Activated CD4-positive, alpha-beta T cell treated with anti-CD3 and anti-CD28 coated beads, Interleukin-2, amount 50 U/mL, for 4 hours (primary cell): ENCODE data around the gene DUSP16.
"Not testable (repeated sequence)": the region's sequence is repeated elsewhere in the genome, so short reads cannot be mapped to it uniquely, and the experiment has no call there.

Experiments
- DNase-seq, 2 experiments: peaks; one replicate each; pipeline ENCODE4 v3.0.0-alpha.2; 2020

Gene DUSP16

DNA sequence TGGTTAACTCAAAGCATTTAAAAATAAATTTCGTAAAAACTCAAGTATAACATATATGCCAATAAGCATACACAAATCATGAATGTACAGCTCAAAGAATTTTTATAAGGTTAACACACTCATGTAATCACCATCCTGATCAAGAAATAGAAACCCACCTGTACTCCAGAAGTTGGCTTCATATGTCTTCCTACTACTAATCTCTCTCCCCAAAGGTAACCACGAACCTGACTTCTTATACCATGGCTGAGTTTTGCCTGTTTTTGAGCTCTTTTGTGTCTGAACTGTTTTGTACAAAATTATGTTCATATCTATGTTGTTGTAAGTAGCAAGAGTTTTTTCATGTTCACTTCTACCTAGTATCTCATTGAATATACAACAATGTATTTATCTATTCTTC is 18.7 kb downstream of the DUSP16 start:
- no peak for DNase-seq

DNA sequence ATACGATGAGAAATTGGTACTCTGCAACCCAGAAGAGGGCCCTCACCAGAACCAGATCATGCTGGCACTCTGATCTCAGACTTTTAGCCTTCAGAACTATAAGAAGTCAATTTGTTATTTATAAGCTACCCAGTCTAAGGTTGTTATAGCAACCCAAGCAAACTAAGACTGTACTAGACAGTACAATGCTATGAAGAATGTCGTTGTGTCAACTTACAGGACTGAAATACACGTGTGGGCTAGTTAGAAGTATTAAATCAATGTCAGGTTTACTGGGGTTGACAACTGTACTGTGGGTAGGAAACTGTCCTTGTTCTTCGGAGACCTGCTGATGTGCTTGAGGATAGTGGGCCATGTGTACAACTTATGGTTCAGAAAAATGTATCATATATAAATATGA is 19.7 kb downstream of the DUSP16 start:
- no peak for DNase-seq

DNA sequence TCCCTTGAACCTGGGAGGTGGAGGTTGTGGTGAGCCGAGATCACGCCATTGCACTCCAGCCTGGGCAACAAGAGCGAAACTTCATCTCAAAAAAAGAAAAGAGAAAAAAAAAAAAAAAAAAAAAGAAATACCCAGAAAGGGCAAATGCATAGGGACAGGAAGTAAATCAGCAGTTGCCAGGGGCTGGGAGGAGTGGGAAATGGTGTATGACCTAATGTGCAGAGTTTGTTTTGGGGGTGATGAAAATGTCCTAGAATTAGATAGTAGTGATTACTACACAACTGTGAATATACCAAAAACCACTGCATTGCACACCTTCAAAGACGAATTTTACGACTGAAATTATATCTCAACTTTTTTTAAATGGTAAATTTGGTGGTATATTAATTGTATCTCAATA is 20.4 kb downstream of the DUSP16 start:
- no peak for DNase-seq

DNA sequence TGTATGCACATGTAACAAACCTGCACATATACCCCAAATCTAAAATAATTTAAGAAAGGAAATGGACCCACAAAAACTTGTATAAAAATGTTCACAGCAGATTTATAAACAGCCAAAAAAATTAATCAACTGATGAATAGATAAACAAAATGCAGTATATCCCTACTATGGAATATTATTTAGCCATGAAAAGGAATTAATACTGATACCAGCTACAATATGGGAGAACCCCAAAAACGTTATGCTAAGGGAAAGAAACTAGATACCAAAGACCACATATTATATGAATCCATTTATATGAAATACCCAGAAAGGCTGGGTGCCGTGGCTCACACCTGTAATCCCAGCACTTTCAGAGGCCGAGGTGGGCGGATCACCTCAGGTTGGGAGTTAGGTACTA is 20.9 kb downstream of the DUSP16 start:
- DNase-seq, result no peak

DNA sequence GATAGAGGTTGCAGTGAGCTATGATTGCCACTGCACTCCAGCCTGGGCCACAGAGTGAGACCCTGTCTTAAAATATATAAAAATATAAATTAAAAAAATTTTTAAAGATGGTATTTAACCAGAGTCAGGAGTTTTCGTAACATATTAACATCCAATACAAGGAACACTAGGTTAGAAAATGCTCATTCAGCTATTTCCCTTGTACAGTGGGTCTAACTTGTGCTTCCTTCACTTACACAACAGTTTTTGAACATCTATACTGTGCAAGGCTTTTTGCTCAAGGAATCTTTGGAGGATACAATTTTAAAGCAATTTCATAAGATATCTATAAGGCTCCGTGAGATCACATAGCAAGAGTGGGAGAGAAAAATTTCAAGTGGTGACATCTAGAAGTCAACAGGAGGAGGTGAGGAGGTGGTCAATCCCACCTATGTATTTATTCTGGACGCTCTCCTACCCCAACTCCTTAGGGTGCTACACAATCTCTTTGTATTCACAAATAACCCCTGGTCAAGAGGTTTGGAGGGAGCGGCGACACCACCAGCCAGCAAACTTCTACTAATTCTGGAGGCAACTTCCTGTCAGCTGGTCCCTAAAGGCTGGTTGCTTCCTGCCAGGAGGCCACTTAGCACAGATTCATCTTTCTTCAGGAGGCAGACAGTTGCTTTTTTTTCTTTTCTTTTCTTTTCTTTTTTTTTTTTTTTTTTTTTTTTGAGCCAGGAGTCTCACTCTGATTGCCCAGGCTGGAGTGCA is 22.2 kb downstream of the DUSP16 start:
- DNase-seq, result no peak

DNA sequence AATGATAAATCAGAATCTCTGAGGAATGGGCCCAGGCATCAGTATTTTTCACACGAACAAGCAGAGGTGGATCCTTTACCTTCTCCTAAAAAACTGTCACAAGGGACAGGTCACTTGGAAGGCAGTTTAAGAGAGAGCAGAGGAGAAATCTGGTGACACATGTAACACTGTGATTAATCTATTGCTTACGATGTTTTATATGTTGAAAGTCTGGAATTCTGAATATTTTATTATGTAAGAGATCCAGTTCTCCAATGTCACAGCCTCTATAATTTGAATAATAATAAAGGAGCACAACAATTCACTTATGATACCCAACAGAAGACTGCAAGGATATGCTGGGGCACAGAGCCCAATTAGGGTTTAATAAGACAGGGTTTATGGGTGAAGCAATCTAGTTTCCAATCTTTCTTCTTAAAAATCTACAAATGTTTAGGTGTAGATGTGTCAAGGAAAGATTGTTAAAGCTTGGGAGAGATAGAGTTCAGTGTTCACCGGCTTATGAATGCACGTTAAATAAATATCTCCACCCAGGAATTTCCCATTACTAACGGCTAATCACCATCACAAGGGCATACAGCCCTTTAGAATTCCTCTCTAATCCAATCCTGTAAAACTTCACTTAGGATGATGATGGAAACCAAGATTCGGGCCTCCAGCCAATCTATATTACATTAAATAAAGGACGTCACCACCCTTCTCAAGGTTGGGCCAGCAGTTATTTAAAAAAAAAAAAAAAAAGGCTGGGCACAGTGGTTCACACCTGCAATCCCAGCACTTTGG is 23.4 kb downstream of the DUSP16 start:
- DNase-seq, result no peak

DNA sequence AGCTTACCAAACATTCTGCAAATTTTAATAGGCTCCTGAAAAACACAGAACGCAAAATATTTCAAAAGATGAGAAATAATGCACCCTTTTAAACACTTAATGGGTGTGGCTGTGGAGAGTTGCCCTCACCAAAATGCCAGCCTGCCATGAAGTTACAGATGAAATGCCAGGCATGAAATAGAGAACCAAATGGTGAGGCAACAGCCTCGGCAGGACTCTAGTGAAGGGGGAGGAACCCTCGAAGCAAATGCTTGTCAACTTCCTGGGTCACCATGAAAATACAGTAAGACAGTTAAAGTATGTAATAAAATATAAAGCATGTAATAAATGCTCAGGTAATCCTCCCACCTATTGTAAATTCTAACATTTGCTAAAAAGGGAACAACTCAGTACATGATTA is 24.1 kb downstream of the DUSP16 start:
- DNase-seq, result no peak

DNA sequence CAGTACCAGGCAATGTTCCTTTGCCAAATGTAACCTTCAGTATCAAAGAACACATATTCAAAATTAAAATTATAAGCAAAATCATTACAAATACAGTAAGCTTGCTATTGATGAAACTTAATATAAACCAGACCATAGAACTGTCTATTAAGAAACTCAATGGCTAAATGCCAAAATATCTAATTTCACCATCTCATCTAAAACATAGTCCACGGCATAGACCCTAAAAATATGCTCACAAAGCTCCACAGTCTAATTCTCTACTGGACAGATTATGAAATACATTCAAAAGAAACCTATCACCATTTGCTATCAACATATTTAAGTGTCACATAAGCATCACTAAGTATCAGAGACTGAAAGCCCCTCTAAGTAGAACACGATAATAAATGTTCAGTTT is 25.2 kb downstream of the DUSP16 start:
- DNase-seq, result no peak

DNA sequence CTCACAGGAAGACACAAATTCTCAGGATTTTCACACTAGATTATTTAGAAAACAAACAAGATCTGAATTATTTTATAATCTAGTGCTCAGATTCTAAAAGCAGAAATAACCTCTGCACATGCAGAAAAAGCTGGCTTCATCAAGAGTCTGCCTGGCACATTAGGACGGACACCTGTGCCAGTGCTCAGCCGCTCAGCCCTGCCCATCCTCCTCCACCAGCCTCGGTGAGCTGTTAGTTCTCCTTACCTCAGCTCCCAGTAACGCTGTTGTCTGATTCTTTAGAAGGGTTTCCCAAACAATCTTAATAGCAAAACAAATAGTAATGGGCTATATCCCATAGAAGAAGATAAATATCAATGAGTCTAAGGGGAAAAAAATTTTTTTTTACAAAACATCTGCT is 27.7 kb downstream of the DUSP16 start:
- no peak for DNase-seq

DNA sequence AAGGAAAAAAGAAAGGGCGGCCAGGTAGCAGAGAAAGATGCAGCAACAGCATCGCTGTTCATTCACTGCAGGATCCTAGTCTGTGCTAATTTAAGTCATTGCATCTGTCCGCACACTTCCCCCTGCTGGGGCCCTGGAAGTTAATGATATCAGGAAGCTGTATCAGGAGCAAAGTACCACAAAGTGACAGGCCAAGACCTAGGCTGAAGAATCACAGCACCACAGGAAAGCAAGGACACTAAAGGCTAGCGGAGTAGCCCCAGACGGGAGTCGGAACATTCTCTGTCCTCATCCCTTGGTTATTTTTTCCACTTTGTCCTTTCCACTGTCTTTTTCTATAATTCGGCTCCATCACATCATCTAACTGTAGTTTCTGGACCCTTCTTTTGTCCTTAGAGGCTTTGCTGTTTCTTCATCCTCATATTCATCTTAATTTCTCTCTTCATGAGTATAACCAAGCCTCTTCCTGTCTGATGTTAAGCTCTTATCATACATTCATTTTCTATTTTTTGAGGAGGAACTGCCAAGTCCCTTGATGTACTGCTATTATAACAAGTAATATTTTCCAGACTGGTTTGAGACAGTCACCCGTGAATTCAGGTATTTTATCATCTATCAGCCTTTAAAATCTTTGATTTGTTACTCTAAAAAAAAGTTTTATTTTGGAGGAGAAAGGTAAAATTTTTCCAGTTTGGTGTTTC is 28.3 kb downstream of the DUSP16 start:
- DNase-seq, result no peak

DNA sequence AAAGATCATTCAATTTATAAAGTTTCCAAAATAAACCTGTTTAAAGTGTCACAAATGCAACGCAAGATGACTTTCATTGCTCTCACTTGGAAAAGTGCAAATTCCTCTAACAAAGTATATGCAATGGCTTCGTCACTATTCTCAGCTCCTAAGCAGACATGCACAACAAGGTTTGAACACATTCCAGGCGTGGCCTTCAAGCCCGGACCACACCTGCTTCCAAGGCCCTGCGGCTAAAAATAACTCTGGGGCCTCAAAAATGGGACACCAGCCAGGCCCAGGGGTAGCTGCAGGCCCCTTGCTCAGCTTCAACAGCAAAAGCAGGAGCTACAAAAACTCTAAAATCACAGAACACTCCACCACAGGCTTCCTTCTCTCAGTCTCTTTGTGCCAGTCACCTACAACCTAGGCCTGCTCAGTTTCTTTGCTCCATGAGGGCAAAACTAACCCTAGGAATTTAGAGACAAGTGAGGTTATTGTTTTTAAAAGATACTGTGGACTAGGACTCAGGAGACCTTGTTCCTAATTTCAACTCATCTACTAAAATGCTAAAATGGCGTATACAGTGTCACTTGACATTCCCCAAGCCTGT is 29.3 kb downstream of the DUSP16 start:
- no peak for DNase-seq

DNA sequence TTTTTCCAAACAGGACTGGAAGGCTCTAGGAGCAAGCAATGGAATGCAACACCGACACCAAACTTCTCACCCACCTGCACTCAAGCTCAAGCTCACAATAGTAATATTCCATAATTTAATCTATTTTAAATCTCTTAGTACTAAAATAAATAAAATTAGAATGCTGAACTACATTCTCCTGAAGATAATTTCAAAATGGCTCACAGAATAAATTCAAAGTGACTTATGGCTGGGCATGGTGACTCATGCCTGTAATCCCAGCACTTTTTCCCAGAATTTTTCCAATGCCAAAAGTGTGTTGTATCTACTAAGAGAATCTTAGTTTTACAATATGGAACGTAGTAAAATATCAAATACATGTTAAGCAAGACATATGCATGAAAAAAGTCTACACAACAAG is 31.5 kb downstream of the DUSP16 start:
- no peak for DNase-seq

DNA sequence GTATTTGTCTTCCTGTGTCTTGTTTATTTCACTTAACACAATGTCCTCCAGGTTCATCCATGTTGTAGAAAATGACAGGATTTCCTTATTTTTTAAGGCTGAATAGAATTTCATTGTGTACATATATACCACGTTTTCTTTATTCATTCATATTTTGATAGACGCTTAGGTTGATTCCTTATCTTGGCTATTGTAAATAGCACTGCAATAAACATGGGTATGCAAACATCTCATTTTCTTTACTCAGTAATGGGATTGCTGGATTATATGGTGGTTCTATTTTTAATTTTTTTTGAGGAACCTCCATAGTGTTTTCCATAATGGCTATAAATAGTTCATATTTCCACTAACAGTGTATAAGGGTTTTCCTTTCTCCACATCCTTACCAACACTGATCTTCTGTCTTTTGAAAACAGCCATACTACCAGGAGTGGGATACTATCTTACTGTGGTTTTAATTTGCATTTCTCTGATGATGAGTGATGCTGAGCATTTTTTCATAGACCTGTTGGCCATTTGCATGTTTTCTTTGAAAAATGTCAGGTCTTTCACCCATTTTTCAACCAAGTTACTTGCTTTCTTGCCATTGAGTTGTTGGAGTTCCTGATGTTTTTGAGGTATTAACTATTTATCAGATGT is 32.8 kb downstream of the DUSP16 start:
- DNase-seq, result no peak

DNA sequence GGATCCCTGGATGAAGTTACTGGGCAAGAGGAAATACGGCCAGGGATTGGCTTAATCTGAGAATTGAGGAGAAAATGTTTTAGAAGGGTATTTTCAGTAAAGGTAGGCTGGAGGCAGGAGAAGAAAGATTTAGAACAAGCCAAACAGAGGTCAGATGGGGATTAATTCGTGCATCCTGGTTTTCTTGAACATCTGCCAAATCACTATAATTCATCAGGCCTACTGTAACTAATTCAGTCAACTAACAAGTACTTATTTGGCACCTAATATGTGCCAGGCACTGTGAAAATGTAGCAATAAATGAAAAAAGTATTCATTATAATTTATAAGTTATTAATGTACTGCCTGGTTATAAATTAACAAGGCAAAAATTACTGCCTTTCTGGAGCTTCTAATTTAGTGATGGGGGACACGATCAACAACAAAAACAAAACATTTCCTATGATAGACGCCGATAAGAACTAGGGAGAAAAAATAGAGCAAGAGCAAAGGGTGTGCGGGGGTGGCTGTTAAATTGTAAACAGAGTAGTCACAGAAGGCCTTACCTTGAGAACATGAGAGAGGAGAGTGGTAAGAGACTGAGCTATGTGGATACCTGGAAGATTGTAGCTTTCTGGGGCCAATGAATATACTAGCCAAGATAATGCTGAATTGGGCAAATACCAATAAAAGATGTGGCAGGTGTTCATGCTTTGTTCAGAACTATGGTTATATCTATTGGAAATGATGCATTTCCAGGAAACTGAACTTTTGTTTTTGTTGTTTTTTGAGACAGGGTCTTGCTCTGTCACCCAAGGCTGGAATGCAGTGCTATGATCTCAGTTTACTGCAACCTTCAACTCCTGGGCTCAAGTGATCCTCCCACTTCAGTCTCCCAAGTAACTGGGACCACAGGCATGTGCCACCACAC is 34.0 kb downstream of the DUSP16 start:
- DNase-seq, result no peak

DNA sequence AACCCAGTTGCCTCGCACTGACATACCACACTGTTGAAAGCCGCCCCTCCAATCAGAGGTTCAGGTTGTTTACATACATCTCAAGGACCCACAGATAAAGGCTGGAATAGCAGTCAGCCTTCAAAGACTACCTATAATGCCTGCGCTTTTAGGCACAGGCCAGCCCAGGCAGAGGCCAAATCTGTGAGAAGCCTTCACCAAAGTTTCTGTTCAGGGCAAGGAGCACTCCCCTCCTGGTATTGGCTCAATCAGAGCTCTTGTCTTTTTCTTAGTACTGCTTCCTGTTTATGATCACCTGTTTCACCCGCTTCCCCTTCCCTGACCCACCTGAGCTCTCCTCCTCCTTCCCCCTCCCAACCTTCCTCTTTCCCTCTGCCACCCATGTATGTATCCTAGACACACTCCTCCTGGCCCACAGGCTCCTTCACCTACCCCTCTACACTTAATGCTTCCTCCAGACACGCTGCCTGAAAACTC is 34.8 kb downstream of the DUSP16 start:
- DNase-seq, result no peak

DNA sequence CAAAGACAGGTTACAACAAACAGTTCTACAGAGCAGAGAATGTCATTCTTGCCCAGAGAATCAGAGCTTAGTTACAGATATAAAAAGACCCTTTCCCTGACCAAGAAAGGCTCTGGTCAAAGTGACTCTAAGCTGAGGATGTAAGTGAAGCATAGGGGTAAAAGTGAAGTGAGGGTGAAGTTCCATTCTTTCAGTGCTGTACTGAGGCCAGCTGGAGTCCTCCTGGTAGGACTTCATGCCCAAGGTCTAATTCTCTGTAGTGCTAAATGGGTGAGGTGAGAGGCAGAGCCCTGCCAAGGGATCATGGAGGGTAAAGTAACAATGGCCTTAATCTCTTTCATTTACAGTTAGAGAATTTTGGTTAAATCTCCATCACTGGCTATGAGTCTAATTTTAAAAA is 38.5 kb downstream of the DUSP16 start:
- no peak for DNase-seq

DNA sequence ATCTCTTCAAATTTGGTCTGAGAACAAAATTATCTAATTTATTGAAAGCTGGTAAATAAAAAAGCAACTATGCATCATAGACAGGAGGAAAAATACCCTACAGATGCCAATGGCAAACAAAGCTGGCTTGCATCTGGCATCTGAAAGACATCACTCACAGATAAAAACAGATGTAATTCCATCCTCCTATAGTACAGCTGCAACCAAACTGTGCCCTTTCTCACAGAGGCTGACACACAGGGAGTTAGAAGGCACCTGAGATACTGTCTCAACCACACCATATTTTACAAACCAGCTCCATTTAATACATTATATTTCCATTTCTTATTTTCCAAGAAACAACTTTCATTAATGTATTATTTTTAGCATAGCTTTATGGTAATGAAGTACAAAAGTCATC is 39.4 kb downstream of the DUSP16 start:
- DNase-seq, result no peak

DNA sequence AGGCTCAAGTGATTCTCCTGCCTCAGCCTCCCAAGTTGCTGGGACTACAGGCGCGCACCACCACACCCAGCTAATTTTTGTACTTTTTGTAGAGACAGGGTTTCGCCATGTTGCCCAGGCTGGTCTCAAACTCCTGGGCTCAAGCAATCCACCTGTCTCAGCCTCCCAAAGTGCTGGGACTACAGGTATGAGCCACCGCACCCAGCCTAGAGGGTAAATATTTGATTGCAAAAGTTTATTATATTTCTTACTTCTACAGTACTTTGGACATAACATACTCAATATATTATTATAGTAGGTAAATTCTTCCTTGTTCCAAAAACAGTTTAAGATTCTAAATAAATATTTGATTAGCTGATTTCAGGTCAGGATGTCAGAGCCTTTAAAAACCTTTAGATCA is 40.0 kb downstream of the DUSP16 start:
- not testable (repeated sequence) for DNase-seq

DNA sequence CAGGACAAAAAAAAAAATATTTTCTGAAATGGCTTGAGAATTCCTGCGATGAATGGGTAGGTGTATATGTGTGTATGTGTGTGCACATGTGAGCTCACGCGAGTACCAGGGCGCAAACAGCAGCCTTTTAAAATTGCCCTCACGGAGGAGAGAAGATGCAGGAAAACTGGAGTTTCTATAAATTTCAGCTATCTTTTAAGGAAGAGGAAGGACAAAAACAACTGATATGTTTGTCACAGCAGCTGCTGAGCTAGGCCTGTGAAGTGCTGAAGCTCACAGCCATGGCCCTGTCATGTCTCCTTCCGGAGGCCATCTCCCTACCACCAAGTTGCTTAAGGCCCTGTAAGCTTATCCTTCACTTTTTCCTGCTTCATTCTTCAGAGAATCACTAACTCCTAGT is 40.8 kb downstream of the DUSP16 start:
- no peak for DNase-seq

DNA sequence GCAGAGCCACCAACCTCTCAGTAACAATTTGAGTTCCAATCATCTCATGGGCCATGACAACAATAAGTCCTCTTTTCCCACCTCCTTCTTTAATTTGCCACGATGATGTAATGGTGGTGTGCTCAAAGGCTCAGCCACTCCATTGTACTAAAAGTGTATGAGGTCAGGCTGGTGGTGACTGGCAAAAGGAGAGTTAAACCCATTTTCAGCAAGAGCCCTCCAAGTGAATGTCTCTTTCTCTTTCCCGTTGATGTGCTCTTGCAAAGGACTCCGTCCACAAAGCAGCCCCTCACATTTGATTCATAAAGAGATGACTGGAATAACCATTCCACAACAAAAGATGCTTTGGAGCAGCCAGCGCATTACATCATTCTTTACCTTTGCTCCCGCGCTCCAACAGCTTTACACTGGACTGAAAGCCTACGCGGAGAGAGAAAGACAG is 41.6 kb downstream of the DUSP16 start:
- DNase-seq, result no peak

DNA sequence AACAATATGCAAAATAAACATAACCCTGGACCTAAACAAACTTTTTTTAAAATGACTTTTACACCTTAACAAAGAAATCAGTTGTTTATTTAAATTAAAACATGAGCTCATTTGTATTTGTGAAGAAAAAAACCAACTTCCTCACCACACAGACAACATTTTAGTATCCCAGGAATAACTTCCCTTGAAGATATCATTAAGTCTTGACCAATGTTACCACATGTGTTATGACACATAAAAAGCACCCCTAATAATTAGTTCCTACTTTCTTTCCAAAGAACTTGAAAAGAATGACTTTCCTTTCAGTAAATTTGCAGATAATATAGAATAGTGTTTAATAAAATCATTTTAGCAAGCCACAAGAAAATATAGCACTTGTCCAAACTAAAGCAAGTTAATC is 42.4 kb downstream of the DUSP16 start:
- DNase-seq, result no peak
